WTC11 (cell line): ENCODE results near the gene TGM2.

ENCODE experiments used
- CTCF ChIP-seq: fragments of 200-600 bp; IDR thresholded peaks from 2 replicates; pipeline ENCODE4 v1.8.0; 2022; ENCODE audit warnings: antibody characterized with exemption
- E2F1 ChIP-seq: sonication (generic); formaldehyde crosslinking; IDR thresholded peaks from 2 replicates; pipeline ENCODE4 v1.8.0; 2022; ENCODE audit warnings: mild to moderate bottlenecking, missing genetic modification reagents

GRCh38 chr20:38203337-38203980, 38.4 kb upstream of the TGM2 start:
- TF ChIP-seq E2F1 (no peak), CTCF (no peak)
